22Rv1 (cell line): Measurements from ENCODE around the gene GATD1.

ENCODE experiments used
- ZFX ChIP-seq: fragments of 450-650 bp; IDR thresholded peaks from 2 replicates; pipeline ENCODE4 v1.6.1; 2017; ENCODE audit warnings: antibody characterized with exemption, borderline replicate concordance
- TF ChIP-seq, protein P1 (sequence below): fragments of 450-650 bp; IDR thresholded peaks from 2 replicates; pipeline ENCODE4 v1.5.1; 2017; ENCODE audit warnings: mild to moderate bottlenecking

DNA sequence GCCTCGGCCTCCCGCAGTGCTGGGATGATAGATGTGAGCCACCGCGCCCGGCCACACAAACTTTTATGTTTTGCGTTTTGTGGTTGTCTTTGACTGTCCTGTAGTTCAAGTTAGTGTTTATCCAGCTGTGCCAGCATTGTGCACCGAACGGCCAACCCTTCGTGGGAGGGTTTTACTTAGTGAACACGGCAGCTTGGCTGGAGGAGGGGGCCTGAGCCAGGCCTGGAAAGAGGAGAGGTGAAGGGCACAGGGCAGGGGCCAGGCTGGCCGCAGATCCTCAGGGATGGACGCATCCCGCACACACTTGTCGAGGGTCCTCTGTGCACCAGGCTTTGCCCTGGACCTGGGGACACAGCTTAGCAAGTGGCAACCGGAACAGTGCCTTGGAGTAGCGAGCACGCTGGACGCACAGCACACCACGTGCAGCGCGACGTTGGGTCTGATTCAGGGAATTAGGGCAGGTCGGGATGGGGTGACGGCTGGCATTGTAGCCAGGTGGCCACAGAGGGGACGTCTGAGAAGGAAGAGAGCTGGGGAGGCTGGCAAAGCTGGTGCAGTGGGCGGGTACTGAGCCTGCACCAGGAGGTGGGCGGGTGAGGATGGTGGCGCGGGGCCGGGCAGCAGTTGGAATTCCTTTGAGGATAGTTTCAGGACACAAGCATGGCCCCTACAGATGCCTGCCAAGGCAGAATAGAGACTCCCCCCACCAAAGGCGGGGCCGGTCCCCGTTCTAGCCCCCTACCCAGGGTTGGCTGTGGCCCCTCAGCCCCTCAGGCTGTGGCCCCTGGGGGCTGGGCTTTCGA, 57.9 kb downstream of the GATD1 start:
- TF ChIP-seq, protein P1, sequence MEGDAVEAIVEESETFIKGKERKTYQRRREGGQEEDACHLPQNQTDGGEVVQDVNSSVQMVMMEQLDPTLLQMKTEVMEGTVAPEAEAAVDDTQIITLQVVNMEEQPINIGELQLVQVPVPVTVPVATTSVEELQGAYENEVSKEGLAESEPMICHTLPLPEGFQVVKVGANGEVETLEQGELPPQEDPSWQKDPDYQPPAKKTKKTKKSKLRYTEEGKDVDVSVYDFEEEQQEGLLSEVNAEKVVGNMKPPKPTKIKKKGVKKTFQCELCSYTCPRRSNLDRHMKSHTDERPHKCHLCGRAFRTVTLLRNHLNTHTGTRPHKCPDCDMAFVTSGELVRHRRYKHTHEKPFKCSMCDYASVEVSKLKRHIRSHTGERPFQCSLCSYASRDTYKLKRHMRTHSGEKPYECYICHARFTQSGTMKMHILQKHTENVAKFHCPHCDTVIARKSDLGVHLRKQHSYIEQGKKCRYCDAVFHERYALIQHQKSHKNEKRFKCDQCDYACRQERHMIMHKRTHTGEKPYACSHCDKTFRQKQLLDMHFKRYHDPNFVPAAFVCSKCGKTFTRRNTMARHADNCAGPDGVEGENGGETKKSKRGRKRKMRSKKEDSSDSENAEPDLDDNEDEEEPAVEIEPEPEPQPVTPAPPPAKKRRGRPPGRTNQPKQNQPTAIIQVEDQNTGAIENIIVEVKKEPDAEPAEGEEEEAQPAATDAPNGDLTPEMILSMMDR: no peak
- TF ChIP-seq ZFX: no peak
